T-helper 2 cell treated with Interferon-gamma antibody and Interleukin-4, amounts not matched to agents 5 μg/mL and 100 μg/mL, for 36 hours (primary cell): ENCODE data around the gene MCU.
"Not testable (repeated sequence)": the region's sequence is repeated elsewhere in the genome, so short reads cannot be mapped to it uniquely, and the experiment has no call there.

Experiments used
- DNase-seq: peaks from one replicate; pipeline ENCODE4 v3.0.0; 2021; ENCODE audit warnings: low spot score
- H3K27ac Mint-ChIP-seq: one replicate; pipeline ENCODE4 v1.8.0; 2021; ENCODE audit warnings: mild to moderate bottlenecking, mixed read lengths
- H3K27me3 Mint-ChIP-seq: one replicate; pipeline ENCODE4 v1.8.0; 2021; ENCODE audit warnings: low read depth, mixed read lengths
- H3K36me3 Mint-ChIP-seq: one replicate; pipeline ENCODE4 v1.8.0; 2021; ENCODE audit warnings: low read depth, mixed read lengths
- H3K4me1 Mint-ChIP-seq: one replicate; pipeline ENCODE4 v1.8.0; 2021; ENCODE audit warnings: low read depth, mixed read lengths
- H3K4me3 Mint-ChIP-seq: one replicate; pipeline ENCODE4 v1.8.0; 2022; ENCODE audit warnings: mild to moderate bottlenecking, moderate library complexity, mixed read lengths
- H3K9me3 Mint-ChIP-seq: one replicate; pipeline ENCODE4 v1.8.0; 2021; ENCODE audit warnings: mixed read lengths

The MCU gene

DNA sequence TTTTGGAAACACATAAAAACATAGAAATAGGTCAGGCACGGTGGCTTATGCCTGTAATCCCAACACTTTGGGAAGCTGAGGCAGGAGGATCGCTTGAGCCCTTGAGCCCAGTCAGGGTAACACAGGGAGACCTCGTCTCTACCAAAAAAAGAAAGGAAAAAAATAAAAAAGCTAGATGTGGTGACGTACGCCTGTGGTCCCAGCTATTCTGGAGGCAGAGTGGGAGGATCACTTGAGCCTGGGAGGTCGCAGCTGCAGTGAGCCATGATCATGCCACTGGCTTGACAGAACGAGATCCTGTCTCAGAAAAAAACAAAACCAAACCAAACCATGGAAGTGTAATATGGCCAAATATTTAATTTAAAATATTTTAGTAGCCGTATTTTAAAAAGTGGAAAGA is 55.6 kb downstream of the MCU start:
- no peak overlapping the region for H3K27ac Mint-ChIP-seq
- H3K9me3 Mint-ChIP-seq = no peaks in the 10 kb centered on the region
- H3K4me1 Mint-ChIP-seq = no peaks in the 10 kb centered on the region
- no peak overlapping the region for H3K4me3 Mint-ChIP-seq
- no peaks in the 10 kb centered on the region for H3K36me3 Mint-ChIP-seq
- no peaks in the 10 kb centered on the region for H3K27me3 Mint-ChIP-seq
- no peak for DNase-seq

DNA sequence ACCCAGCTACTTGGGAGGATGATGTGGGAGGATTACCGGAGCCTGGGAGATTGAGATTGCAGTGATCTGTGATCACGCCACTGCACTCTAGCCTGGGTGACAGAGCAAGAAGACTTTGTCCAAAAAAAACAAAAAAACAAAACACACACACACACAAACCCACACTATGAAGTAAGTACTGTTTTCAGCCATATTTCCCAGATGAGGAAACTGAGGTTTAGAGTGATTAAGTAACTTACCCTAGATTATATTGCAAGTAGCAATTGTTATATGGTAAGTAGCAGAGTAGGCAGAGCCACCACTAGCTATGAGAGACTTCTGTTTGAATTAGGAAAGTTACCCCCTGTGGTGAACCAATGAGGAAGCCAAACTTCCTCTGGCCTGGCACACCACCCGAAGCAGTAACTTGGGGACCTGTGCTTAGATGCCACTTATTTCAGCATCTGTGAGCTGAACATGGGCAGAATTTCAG is 61.9 kb downstream of the MCU start:
- no peak for DNase-seq
- H3K27ac Mint-ChIP-seq = no peak overlapping the region
- H3K4me1 Mint-ChIP-seq = peaks cover 2% of the 10 kb centered on the region
- H3K36me3 Mint-ChIP-seq = no peaks in the 10 kb centered on the region
- H3K27me3 Mint-ChIP-seq = no peaks in the 10 kb centered on the region
- no peak overlapping the region for H3K4me3 Mint-ChIP-seq
- no peaks in the 10 kb centered on the region for H3K9me3 Mint-ChIP-seq

DNA sequence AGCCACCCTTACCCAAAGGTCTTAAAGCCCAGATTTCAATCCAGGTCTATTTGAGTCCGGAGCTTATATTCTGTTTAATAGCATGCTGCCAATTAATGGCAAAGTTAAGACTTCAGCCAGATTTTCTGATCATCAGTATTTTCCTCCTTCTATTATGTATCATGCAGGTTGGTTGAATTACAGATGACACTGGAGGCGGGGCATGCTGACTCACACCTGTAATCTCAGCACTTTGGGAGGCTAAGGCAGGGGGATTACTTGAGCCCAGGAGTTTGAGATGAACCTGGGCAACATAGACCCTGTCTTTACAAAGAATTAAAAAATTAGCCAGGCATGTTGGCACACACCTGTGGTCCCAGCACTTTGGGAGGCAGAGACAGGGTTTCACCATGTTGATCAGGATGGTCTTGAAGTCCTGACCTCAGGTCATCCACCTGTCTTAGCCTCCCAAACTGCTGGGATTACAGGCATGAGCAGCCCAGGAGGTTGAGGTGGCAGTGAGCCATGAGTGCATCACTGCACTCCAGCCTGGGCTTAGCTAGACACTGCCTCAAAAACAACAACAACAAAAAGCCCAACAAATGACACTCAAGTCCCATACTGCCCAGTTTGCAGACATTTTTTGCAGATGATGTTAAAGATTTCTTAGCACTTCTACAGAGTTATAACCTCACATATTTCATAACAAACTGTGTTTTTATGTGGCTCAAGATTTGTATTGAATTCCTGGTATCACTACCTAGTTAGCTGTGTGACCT is 62.5 kb downstream of the MCU start:
- H3K4me1 Mint-ChIP-seq = peaks cover 2% of the 10 kb centered on the region
- H3K36me3 Mint-ChIP-seq = no peaks in the 10 kb centered on the region
- no peak overlapping the region for H3K4me3 Mint-ChIP-seq
- DNase-seq = no peak
- H3K27me3 Mint-ChIP-seq = no peaks in the 10 kb centered on the region
- H3K27ac Mint-ChIP-seq = no peak overlapping the region
- H3K9me3 Mint-ChIP-seq = no peaks in the 10 kb centered on the region

- Mint-ChIP-seq H3K4me3 (no peak overlapping the region), H3K9me3 (no peaks in the 10 kb centered on the region), H3K36me3 (no peaks in the 10 kb centered on the region), H3K4me1 (peaks cover 2% of the 10 kb centered on the region), H3K27ac (no peak overlapping the region), H3K27me3 (no peaks in the 10 kb centered on the region)
- no peak for DNase-seq
Measured at GRCh38 chr10:72756674-72757385, 64.9 kb downstream of the MCU start.

GRCh38 chr10:72757732-72758131 is 65.8 kb downstream of the MCU start:
- no peak overlapping the region for H3K4me3 Mint-ChIP-seq
- peaks cover 2% of the 10 kb centered on the region for H3K4me1 Mint-ChIP-seq
- H3K27me3 Mint-ChIP-seq = no peaks in the 10 kb centered on the region
- H3K36me3 Mint-ChIP-seq = no peaks in the 10 kb centered on the region
- no peak for DNase-seq
- no peak overlapping the region for H3K27ac Mint-ChIP-seq
- no peaks in the 10 kb centered on the region for H3K9me3 Mint-ChIP-seq

- H3K27me3 Mint-ChIP-seq, H3K4me3 Mint-ChIP-seq, H3K4me1 Mint-ChIP-seq, H3K9me3 Mint-ChIP-seq, DNase-seq, H3K36me3 Mint-ChIP-seq, H3K27ac Mint-ChIP-seq: not testable (repeated sequence)
Measured at GRCh38 chr10:72758930-72759329, 67.0 kb downstream of the MCU start.

DNA sequence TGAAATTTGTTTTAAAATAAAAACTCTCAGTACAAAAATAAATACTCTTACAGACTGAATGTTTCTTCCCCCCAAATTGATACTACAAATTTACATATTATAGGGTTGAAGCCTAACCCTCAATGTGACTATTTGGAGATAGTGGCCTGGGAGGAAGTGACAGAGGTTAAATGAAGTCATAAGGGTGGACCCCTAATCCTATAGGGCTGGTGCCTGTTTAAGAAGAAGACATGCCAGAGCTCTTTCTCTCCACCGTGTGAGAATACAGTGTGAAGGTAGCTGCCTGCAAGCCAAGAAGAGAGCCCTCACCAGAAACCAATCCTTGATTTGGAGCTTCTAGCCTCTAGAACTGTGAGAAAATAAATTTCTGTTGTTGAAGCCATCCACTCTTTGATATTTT is 67.6 kb downstream of the MCU start:
- H3K4me3 Mint-ChIP-seq = no peak overlapping the region
- no peak overlapping the region for H3K27ac Mint-ChIP-seq
- H3K9me3 Mint-ChIP-seq = peaks cover 4% of the 10 kb centered on the region
- no peaks in the 10 kb centered on the region for H3K27me3 Mint-ChIP-seq
- peaks cover 2% of the 10 kb centered on the region for H3K4me1 Mint-ChIP-seq
- H3K36me3 Mint-ChIP-seq = no peaks in the 10 kb centered on the region
- no peak for DNase-seq

- Mint-ChIP-seq H3K27me3 (no peaks in the 10 kb centered on the region), H3K9me3 (peaks cover 6% of the 10 kb centered on the region), H3K4me1 (peaks cover 2% of the 10 kb centered on the region), H3K4me3 (no peak overlapping the region), H3K36me3 (no peaks in the 10 kb centered on the region), H3K27ac (no peak overlapping the region)
- DNase-seq = no peak
Measured at GRCh38 chr10:72761498-72761897, 69.6 kb downstream of the MCU start.

DNA sequence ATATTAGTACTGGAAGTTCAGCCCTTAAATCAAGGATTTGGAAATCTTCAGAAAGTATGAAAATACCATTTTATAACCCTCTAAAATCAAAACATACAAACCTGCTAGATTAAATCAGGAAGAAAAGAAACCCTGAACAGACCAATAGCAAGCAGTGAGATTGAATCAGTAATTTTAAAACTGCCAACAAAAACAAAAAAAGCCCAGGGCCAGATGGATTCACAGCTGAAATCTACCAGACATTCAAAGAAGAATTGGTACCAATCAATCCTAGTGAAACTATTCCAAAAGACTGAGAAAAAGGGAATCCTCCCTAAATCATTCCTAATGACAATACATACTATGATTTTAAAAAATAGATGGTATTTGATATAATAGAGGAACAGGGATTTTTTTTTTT is 70.1 kb downstream of the MCU start:
- peaks cover 12% of the 10 kb centered on the region for H3K9me3 Mint-ChIP-seq
- H3K4me1 Mint-ChIP-seq = peaks cover 2% of the 10 kb centered on the region
- H3K27ac Mint-ChIP-seq = no peak overlapping the region
- DNase-seq = no peak
- H3K4me3 Mint-ChIP-seq = no peak overlapping the region
- no peaks in the 10 kb centered on the region for H3K27me3 Mint-ChIP-seq
- no peaks in the 10 kb centered on the region for H3K36me3 Mint-ChIP-seq

DNA sequence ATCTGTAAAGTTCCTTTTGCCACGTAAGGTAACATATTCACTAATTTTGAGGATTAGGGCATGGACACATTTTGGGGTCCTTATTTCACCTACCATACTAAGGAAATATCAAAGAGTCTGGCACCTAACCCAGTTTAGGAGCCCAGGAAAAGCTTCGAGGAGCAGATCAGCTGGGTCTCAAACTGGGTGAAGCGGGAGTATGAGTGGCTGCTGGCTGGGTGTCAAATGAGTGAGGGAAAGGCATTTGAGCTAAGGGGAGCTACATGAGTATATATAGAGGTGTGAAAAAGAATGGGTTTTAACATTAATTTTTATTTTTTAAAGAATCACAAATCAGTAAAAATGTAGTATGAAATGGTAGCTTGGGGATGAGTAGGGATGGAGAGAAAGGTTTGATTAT is 71.3 kb downstream of the MCU start:
- peaks cover under 1% of the 10 kb centered on the region for H3K4me1 Mint-ChIP-seq
- H3K4me3 Mint-ChIP-seq = no peak overlapping the region
- H3K27ac Mint-ChIP-seq = no peak overlapping the region
- no peaks in the 10 kb centered on the region for H3K27me3 Mint-ChIP-seq
- DNase-seq = no peak
- H3K36me3 Mint-ChIP-seq = peaks cover 4% of the 10 kb centered on the region
- peaks cover 19% of the 10 kb centered on the region for H3K9me3 Mint-ChIP-seq

GRCh38 chr10:72764151-72764550 is 72.2 kb downstream of the MCU start:
- Mint-ChIP-seq H3K4me1 (no peaks in the 10 kb centered on the region), H3K27me3 (no peaks in the 10 kb centered on the region), H3K4me3 (no peak overlapping the region), H3K27ac (no peak overlapping the region), H3K9me3 (peaks cover 21% of the 10 kb centered on the region), H3K36me3 (peaks cover 5% of the 10 kb centered on the region)
- no peak for DNase-seq

- Mint-ChIP-seq H3K4me1 (no peaks in the 10 kb centered on the region), H3K9me3 (peaks cover 21% of the 10 kb centered on the region), H3K4me3 (no peak overlapping the region), H3K36me3 (peaks cover 7% of the 10 kb centered on the region), H3K27me3 (no peaks in the 10 kb centered on the region), H3K27ac (no peak overlapping the region)
- DNase-seq = no peak
Measured at GRCh38 chr10:72765051-72765745, 73.3 kb downstream of the MCU start.

DNA sequence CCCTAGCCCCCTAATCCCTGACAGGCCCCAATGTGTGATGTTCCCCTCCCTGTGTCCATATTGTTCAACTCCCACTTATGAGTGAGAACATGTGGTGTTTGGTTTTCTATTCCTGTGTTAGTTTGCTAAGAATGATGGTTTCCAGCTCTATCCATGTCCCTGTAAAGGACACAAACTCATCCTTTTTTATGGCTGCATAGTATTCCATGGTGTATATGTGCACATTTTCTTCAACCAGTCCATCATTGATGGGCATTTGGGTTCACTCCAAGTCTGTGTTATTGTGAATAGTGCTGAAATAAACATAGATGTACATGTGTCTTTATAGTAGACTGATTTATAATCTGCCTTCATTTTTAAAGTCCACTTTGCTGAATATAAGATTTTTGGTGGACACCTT is 79.3 kb downstream of the MCU start:
- H3K27me3 Mint-ChIP-seq, H3K27ac Mint-ChIP-seq, H3K4me3 Mint-ChIP-seq, DNase-seq: not testable (repeated sequence)
- peaks cover 21% of the 10 kb centered on the region for H3K36me3 Mint-ChIP-seq
- H3K9me3 Mint-ChIP-seq = peaks cover 63% of the 10 kb centered on the region
- peaks cover 11% of the 10 kb centered on the region for H3K4me1 Mint-ChIP-seq

GRCh38 chr10:72772031-72772430 is 80.1 kb downstream of the MCU start:
- no peak for DNase-seq
- Mint-ChIP-seq H3K36me3 (peaks cover 21% of the 10 kb centered on the region), H3K4me1 (peaks cover 11% of the 10 kb centered on the region), H3K27ac (no peak overlapping the region), H3K9me3 (peaks cover 55% of the 10 kb centered on the region), H3K27me3 (peaks cover 11% of the 10 kb centered on the region), H3K4me3 (no peak overlapping the region)
